Stomach smooth muscle (tissue), 2 donors: Measurements from ENCODE around the gene MTMR10.

Experiments used
- H3K27ac ChIP-seq: one replicate; pipeline ENCODE4 v1.7.0; 2013; ENCODE audit warnings: mild to moderate bottlenecking, low read length, inconsistent platforms
- H3K27me3 ChIP-seq, 2 donors: one replicate each; pipeline ENCODE4 v1.7.0; 2013; ENCODE audit warnings: low read length in 2 of 2; ENCODE audit not compliant: insufficient read depth in 2 of 2, control insufficient read depth in 1 of 2
- H3K36me3 ChIP-seq, 2 donors: one replicate each; pipeline ENCODE4 v1.7.0; 2013; ENCODE audit warnings: low read length in 2 of 2; ENCODE audit not compliant: control insufficient read depth in 2 of 2, insufficient read depth in 2 of 2
- H3K4me1 ChIP-seq: one replicate; pipeline ENCODE4 v1.7.0; 2013; ENCODE audit warnings: low read length; ENCODE audit not compliant: control insufficient read depth, insufficient read depth
- H3K4me3 ChIP-seq, 2 donors: one replicate each; pipeline ENCODE4 v1.7.0; 2013; ENCODE audit warnings: low read length in 2 of 2
- H3K9ac ChIP-seq, 2 donors: one replicate each; pipeline ENCODE4 v1.7.0; 2013; ENCODE audit warnings: low read length in 2 of 2, mild to moderate bottlenecking in 1 of 2
- H3K9me3 ChIP-seq, 2 donors: one replicate each; pipeline ENCODE4 v1.7.0; 2013; ENCODE audit warnings: low read length in 2 of 2; ENCODE audit not compliant: control insufficient read depth in 2 of 2
- donor health status: healthy.
- donor health status: Pancreatic carcinoma.

Gene MTMR10

GRCh38 chr15:30985081-30985531 lies 6.3 kb downstream of the MTMR10 start:
- Histone ChIP-seq H3K9ac (no peak overlapping the region), H3K27ac (no peak overlapping the region), H3K4me3 (peak overlapping the region in 1 of 2 donors; percentile 47)

GRCh38 chr15:30984542-30984941 lies 6.9 kb downstream of the MTMR10 start:
- peak overlapping the region in 1 of 2 donors; percentile 47 for H3K4me3 ChIP-seq
- H3K27me3 ChIP-seq = no peaks in the 10 kb centered on the region
- H3K9me3 ChIP-seq = no peaks in the 10 kb centered on the region
- H3K27ac ChIP-seq = peak overlapping the region; percentile 18
- no peak overlapping the region for H3K9ac ChIP-seq
- peaks cover 25% of the 10 kb centered on the region for H3K4me1 ChIP-seq
- H3K36me3 ChIP-seq = peaks cover 9 to 18% of the 10 kb centered on the region in 2 donors

More at GRCh38 chr15:30985081-30985531, 6.3 kb downstream of the MTMR10 start:
- no peaks in the 10 kb centered on the region for H3K27me3 ChIP-seq
- H3K36me3 ChIP-seq = peaks cover 5 to 14% of the 10 kb centered on the region in 2 donors
- H3K4me1 ChIP-seq = peaks cover 29% of the 10 kb centered on the region
- H3K9me3 ChIP-seq = no peaks in the 10 kb centered on the region

GRCh38 chr15:30984118-30984517 lies 7.3 kb downstream of the MTMR10 start:
- Histone ChIP-seq H3K36me3 (peaks cover 10 to 18% of the 10 kb centered on the region in 2 donors), H3K9ac (no peak overlapping the region), H3K4me3 (no peak overlapping the region), H3K4me1 (peaks cover 25% of the 10 kb centered on the region), H3K27me3 (no peaks in the 10 kb centered on the region), H3K9me3 (no peaks in the 10 kb centered on the region), H3K27ac (peak overlapping the region; percentile 18)

GRCh38 chr15:30979457-30979856 lies 12.0 kb downstream of the MTMR10 start:
- no peaks in the 10 kb centered on the region for H3K9me3 ChIP-seq
- no peaks in the 10 kb centered on the region for H3K27me3 ChIP-seq
- H3K36me3 ChIP-seq = peaks cover 6 to 7% of the 10 kb centered on the region in 2 donors
- H3K27ac ChIP-seq = no peak overlapping the region
- H3K4me3 ChIP-seq = no peak overlapping the region
- no peak overlapping the region for H3K9ac ChIP-seq
- peaks cover 12% of the 10 kb centered on the region for H3K4me1 ChIP-seq

GRCh38 chr15:30978328-30978727 lies 13.1 kb downstream of the MTMR10 start:
- H3K4me3 ChIP-seq = no peak overlapping the region
- H3K27me3 ChIP-seq = no peaks in the 10 kb centered on the region
- peaks cover 10% of the 10 kb centered on the region in 2 donors for H3K36me3 ChIP-seq
- peaks cover 4% of the 10 kb centered on the region for H3K4me1 ChIP-seq
- no peak overlapping the region for H3K9ac ChIP-seq
- no peak overlapping the region for H3K27ac ChIP-seq
- no peaks in the 10 kb centered on the region for H3K9me3 ChIP-seq

- Histone ChIP-seq H3K9ac (no peak overlapping the region), H3K27me3 (no peaks in the 10 kb centered on the region), H3K36me3 (peaks cover 6 to 8% of the 10 kb centered on the region in 2 donors), H3K4me1 (no peaks in the 10 kb centered on the region), H3K27ac (no peak overlapping the region), H3K4me3 (no peak overlapping the region), H3K9me3 (no peaks in the 10 kb centered on the region)
These were observed 17.3 kb downstream of the MTMR10 start for GRCh38 chr15:30974112-30974511.

GRCh38 chr15:30973379-30973778 lies 18.0 kb downstream of the MTMR10 start:
- Histone ChIP-seq H3K36me3 (peaks cover 6 to 8% of the 10 kb centered on the region in 2 donors), H3K9ac (no peak overlapping the region), H3K9me3 (no peaks in the 10 kb centered on the region), H3K27me3 (no peaks in the 10 kb centered on the region), H3K4me3 (no peak overlapping the region), H3K4me1 (no peaks in the 10 kb centered on the region), H3K27ac (no peak overlapping the region)

- Histone ChIP-seq H3K4me1 (no peaks in the 10 kb centered on the region), H3K27me3 (no peaks in the 10 kb centered on the region), H3K9me3 (no peaks in the 10 kb centered on the region), H3K36me3 (peaks cover 14 to 17% of the 10 kb centered on the region in 2 donors), H3K4me3 (no peak overlapping the region), H3K9ac (no peak overlapping the region), H3K27ac (no peak overlapping the region)
These were observed 21.7 kb downstream of the MTMR10 start for GRCh38 chr15:30969724-30970123.

GRCh38 chr15:30963681-30964080 lies 27.7 kb downstream of the MTMR10 start:
- H3K9ac ChIP-seq = no peak overlapping the region
- peaks cover 22 to 28% of the 10 kb centered on the region in 2 donors for H3K36me3 ChIP-seq
- H3K9me3 ChIP-seq = no peaks in the 10 kb centered on the region
- H3K27me3 ChIP-seq = no peaks in the 10 kb centered on the region
- H3K4me3 ChIP-seq = no peak overlapping the region
- no peak overlapping the region for H3K27ac ChIP-seq
- no peaks in the 10 kb centered on the region for H3K4me1 ChIP-seq

GRCh38 chr15:30962659-30963058 lies 28.8 kb downstream of the MTMR10 start:
- no peaks in the 10 kb centered on the region for H3K27me3 ChIP-seq
- no peak overlapping the region for H3K27ac ChIP-seq
- H3K9ac ChIP-seq = no peak overlapping the region
- H3K4me3 ChIP-seq = no peak overlapping the region
- H3K9me3 ChIP-seq = no peaks in the 10 kb centered on the region
- peaks cover 33 to 36% of the 10 kb centered on the region in 2 donors for H3K36me3 ChIP-seq
- H3K4me1 ChIP-seq = no peaks in the 10 kb centered on the region

- Histone ChIP-seq H3K27me3 (no peaks in the 10 kb centered on the region), H3K36me3 (peaks cover 36 to 38% of the 10 kb centered on the region in 2 donors), H3K9me3 (no peaks in the 10 kb centered on the region), H3K27ac (no peak overlapping the region), H3K4me1 (no peaks in the 10 kb centered on the region), H3K4me3 (no peak overlapping the region), H3K9ac (no peak overlapping the region)
These were observed 29.3 kb downstream of the MTMR10 start for GRCh38 chr15:30962079-30962478.
